WTC11 (cell line): ENCODE results near the gene AGBL4. TPM values are rescaled to one million over a fixed set of nuclear protein-coding genes. Genes with fewer than 3 reads are reported as not detected.

ENCODE experiments used
- ATAC-seq: fragments of 200-7000 bp; cut with Tn5 transposase; 2 replicates; pipeline ENCODE4 v1.10.0; 2021; ENCODE audit warnings: mild to moderate bottlenecking, moderate library complexity
- CTCF ChIA-PET: fragments of 300-600 bp; sonication (Branson Sonifier 250); formaldehyde crosslinking; loops from one replicate; lab custom pipeline; 2021; ENCODE audit warnings: antibody characterized with exemption; lab: Charles Lee
- POLR2A ChIA-PET: fragments of 350-600 bp; sonication (Branson Sonifier 250); formaldehyde crosslinking; loops from one replicate; lab custom pipeline; 2021; ENCODE audit warnings: antibody characterized with exemption; lab: Charles Lee
- DNase-seq: peaks from one replicate; pipeline ENCODE4 v3.0.0; 2021; ENCODE audit warnings: low spot score
- H3K27ac Mint-ChIP-seq: 2 replicates; pipeline ENCODE4 v1.8.0; 2021; ENCODE audit warnings: mixed read lengths
- H3K27me3 Mint-ChIP-seq: 2 replicates; pipeline ENCODE4 v1.8.0; 2021; ENCODE audit warnings: low read depth, mild to moderate bottlenecking, moderate library complexity, mixed read lengths
- H3K36me3 Mint-ChIP-seq: 2 replicates; pipeline ENCODE4 v1.8.0; 2021; ENCODE audit warnings: mixed read lengths
- H3K4me1 Mint-ChIP-seq: 2 replicates; pipeline ENCODE4 v1.8.0; 2022; ENCODE audit warnings: mixed read lengths
- H3K4me3 Mint-ChIP-seq: 2 replicates; pipeline ENCODE4 v1.8.0; 2021; ENCODE audit warnings: mild to moderate bottlenecking, moderate library complexity, mixed read lengths
- H3K9me3 Mint-ChIP-seq: 2 replicates; pipeline ENCODE4 v1.8.0; 2021; ENCODE audit warnings: mixed read lengths
- ATF3 ChIP-seq: sonication (generic); formaldehyde crosslinking; conservative IDR thresholded peaks from 2 replicates; pipeline ENCODE4 v1.8.1; 2022; ENCODE audit warnings: mild to moderate bottlenecking, missing genetic modification reagents
- CBFB ChIP-seq: sonication (generic); formaldehyde crosslinking; IDR thresholded peaks from 2 replicates; pipeline ENCODE4 v1.8.1; 2022; ENCODE audit warnings: mild to moderate bottlenecking, low read depth, missing genetic modification reagents
- E2F4 ChIP-seq: sonication (generic); formaldehyde crosslinking; IDR thresholded peaks from 2 replicates; pipeline ENCODE4 v1.8.1; 2022; ENCODE audit warnings: low read depth, mild to moderate bottlenecking, moderate library complexity, missing genetic modification reagents, borderline replicate concordance
- ELF4 ChIP-seq: sonication (generic); formaldehyde crosslinking; IDR thresholded peaks from 2 replicates; pipeline ENCODE4 v1.8.1; 2022; ENCODE audit warnings: low read depth, mild to moderate bottlenecking, moderate library complexity, missing genetic modification reagents
- ETV6 ChIP-seq: sonication (generic); formaldehyde crosslinking; IDR thresholded peaks from 2 replicates; pipeline ENCODE4 v1.8.1; 2022; ENCODE audit warnings: mild to moderate bottlenecking, missing genetic modification reagents
- FOXP1 ChIP-seq: sonication (generic); formaldehyde crosslinking; IDR thresholded peaks from 2 replicates; pipeline ENCODE4 v1.8.0; 2022; ENCODE audit warnings: missing genetic modification reagents, mild to moderate bottlenecking, moderate library complexity, borderline replicate concordance
- HMGA2 ChIP-seq: fragments of 250-450 bp; sonication (Bioruptor Pico); IDR thresholded peaks from 2 replicates; pipeline ENCODE4 v1.4.0; 2021; ENCODE audit warnings: mild to moderate bottlenecking, moderate library complexity
- JUN ChIP-seq: sonication (generic); formaldehyde crosslinking; IDR thresholded peaks from 2 replicates; pipeline ENCODE4 v1.8.0; 2023; ENCODE audit warnings: mild to moderate bottlenecking, missing genetic modification reagents
- MLX ChIP-seq: sonication (generic); formaldehyde crosslinking; IDR thresholded peaks from 2 replicates; pipeline ENCODE4 v1.8.1; 2023; ENCODE audit warnings: mild to moderate bottlenecking, missing genetic modification reagents, moderate library complexity
- NR2C2 ChIP-seq: sonication (generic); formaldehyde crosslinking; IDR thresholded peaks from 2 replicates; pipeline ENCODE4 v1.8.0; 2022; ENCODE audit warnings: mild to moderate bottlenecking, missing genetic modification reagents
- NR3C1 ChIP-seq: sonication (generic); formaldehyde crosslinking; conservative IDR thresholded peaks from 2 replicates; pipeline ENCODE4 v1.8.1; 2023; ENCODE audit warnings: low read depth, mild to moderate bottlenecking, missing genetic modification reagents
- PRDM15 ChIP-seq: sonication (generic); formaldehyde crosslinking; IDR thresholded peaks from 2 replicates; pipeline ENCODE4 v1.8.0; 2022; ENCODE audit warnings: missing genetic modification reagents
- PREB ChIP-seq: sonication (generic); formaldehyde crosslinking; IDR thresholded peaks from 2 replicates; pipeline ENCODE4 v1.8.1; 2022; ENCODE audit warnings: mild to moderate bottlenecking, missing genetic modification reagents, moderate library complexity, borderline replicate concordance
- SMAD4 ChIP-seq: sonication (generic); formaldehyde crosslinking; IDR thresholded peaks from 2 replicates; pipeline ENCODE4 v1.8.0; 2022; ENCODE audit warnings: mild to moderate bottlenecking, missing genetic modification reagents
- SP1 ChIP-seq: sonication (generic); formaldehyde crosslinking; conservative IDR thresholded peaks from 2 replicates; pipeline ENCODE4 v1.8.1; 2022; ENCODE audit warnings: missing genetic modification reagents
- ZBTB21 ChIP-seq: sonication (generic); formaldehyde crosslinking; IDR thresholded peaks from 2 replicates; pipeline ENCODE4 v1.8.1; 2023; ENCODE audit warnings: mild to moderate bottlenecking, missing genetic modification reagents, borderline replicate concordance
- ZNF425 ChIP-seq: fragments of 250-450 bp; sonication (Bioruptor Pico); conservative IDR thresholded peaks from 2 replicates; pipeline ENCODE4 v1.9.0; 2021; ENCODE audit warnings: mild to moderate bottlenecking
- ZNF671 ChIP-seq: fragments of 250-450 bp; sonication (Bioruptor Pico); IDR thresholded peaks from 2 replicates; pipeline ENCODE4 v1.8.0; 2021; ENCODE audit warnings: mild to moderate bottlenecking
- ZSCAN18 ChIP-seq: fragments of 250-450 bp; sonication (Bioruptor Pico); IDR thresholded peaks from 2 replicates; pipeline ENCODE4 v2.1.2; 2022; ENCODE audit warnings: mild to moderate bottlenecking, moderate library complexity
- total RNA-seq: library from RNA; stranded (reverse); gene quantifications from 3 replicates; pipeline ENCODE4 v1.2.3, GENCODE V29; 2021

AGBL4 gene
- total RNA-seq, 1 experiment from 2014 or later: 0.87 TPM

- no peak for TF ChIP-seq ZSCAN18
- TF ChIP-seq CBFB: no peak
- no peak for TF ChIP-seq E2F4 (CRISPR knock-in tag)
Measured at GRCh38 chr1:49187056-49187455, 836.7 kb downstream of the AGBL4 start (continued).

- Mint-ChIP-seq H3K27ac (no peak overlapping the region), H3K27me3 (no peaks in the 10 kb centered on the region), H3K4me1 (no peaks in the 10 kb centered on the region), H3K9me3 (peaks cover 54% of the 10 kb centered on the region), H3K4me3 (no peak overlapping the region), H3K36me3 (peaks cover 11% of the 10 kb centered on the region; the same call in 1 of the 2 replicates)
- DNase-seq (no peak), ATAC-seq (no peak)
- TF ChIP-seq ZNF671 (CRISPR knock-in tag): no peak
- no peak for TF ChIP-seq FOXP1 (CRISPR knock-in tag)
- no peak for TF ChIP-seq ATF3 (CRISPR knock-in tag)
- no peak for TF ChIP-seq ELF4
- no peak for TF ChIP-seq SMAD4 (CRISPR knock-in tag)
- TF ChIP-seq ETV6 (CRISPR knock-in tag): no peak
- TF ChIP-seq ZSCAN18: no peak
- no peak for TF ChIP-seq PREB (CRISPR knock-in tag)
- no peak for TF ChIP-seq PRDM15
- TF ChIP-seq HMGA2: no peak
- CTCF ChIA-PET: no interaction called here
- POLR2A ChIA-PET: no interaction called here
Measured at GRCh38 chr1:49185450-49185980, 838.2 kb downstream of the AGBL4 start.

- POLR2A ChIA-PET: no interaction called here
- TF ChIP-seq ZSCAN18 (no peak), ZBTB21 (CRISPR knock-in tag) (no peak), JUN (CRISPR knock-in tag) (no peak), SP1 (CRISPR knock-in tag) (no peak), NR2C2 (CRISPR knock-in tag) (no peak), NR3C1 (CRISPR knock-in tag) (no peak), ZNF425 (CRISPR knock-in tag) (no peak), MLX (CRISPR knock-in tag) (no peak)
Measured at GRCh38 chr1:49183489-49183888, 840.3 kb downstream of the AGBL4 start.

More at GRCh38 chr1:49183489-49183888, 840.3 kb downstream of the AGBL4 start:
- ATAC-seq (no peak), DNase-seq (no peak)
- Mint-ChIP-seq H3K9me3 (peaks cover 39% of the 10 kb centered on the region), H3K4me1 (no peaks in the 10 kb centered on the region), H3K27ac (no peak overlapping the region), H3K27me3 (no peaks in the 10 kb centered on the region), H3K36me3 (peaks cover 11% of the 10 kb centered on the region; the same call in 1 of the 2 replicates), H3K4me3 (no peak overlapping the region)
- CTCF ChIA-PET: no interaction called here
